ENCODE results near the gene EVI5. TPM values are rescaled to one million over a fixed set of nuclear protein-coding genes. Genes with fewer than 3 reads are reported as not detected.

The EVI5 gene
- 37.7 TPM for total RNA-seq

DNA sequence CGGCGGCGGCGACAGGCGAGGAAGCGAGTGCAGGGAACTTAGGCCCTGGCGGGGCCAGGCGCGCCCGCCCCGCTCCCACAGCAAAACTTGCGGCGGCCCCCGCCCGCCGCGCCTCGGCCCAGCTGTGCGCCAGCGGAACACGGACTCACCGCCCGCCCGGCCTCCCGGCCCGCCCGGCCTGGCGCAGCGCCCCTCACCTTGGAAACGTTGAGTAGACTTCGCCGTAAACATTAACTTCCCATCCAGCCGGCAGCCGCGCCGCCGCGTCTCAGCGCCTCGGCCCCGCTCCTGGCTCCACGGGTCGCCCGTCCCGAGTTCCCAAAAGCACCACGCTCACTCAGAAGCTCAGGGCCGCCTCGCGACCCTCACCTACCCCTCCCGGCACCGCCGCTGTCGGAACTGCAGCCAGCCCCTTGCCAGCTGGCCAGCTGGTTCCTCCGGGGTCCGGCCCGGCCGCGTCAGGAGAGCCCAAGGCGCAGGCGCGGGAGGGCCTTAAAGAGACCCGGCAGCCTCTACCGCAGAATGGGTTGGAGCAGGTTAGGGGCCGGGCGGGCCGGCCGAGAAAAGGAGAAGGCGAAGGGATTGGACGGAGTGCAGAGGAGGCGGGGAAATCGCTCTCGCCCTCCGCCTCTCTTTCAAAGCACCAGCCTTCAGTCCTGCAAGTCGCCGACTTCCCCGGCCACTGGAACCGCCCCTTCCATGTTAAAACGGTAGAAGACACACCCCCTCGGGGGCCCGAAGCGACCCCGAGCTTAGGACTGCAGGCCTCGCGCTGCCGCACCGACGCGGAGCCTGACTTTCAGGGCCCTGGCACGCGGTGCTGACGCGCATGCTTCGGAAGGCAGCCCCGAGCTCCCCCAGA lies at the start of gene EVI5:
TSS of gene EVI5 (minus strand) at position 470 of the 862 bp plus-strand sequence. CDS start 48,562 bp downstream, outside the sequence.
- peak; percentile 95 for DNase-seq (ENCODE audit: low spot score)

DNA sequence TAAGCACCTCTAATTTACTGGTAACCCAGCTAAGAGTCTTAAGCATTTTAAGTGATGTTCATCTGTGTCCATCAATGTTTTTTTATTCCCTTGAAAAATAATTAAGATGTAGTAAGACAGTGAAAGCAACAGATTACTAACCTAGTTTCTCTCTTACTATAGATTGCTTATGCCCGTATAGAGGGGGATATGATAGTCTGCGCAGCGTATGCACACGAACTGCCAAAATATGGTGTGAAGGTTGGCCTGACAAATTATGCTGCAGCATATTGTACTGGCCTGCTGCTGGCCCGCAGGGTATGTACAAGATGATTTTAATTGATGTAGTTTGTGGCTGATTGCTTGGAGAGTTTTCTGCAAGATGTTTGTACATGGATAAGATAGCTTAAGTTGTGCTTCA lies 49.7 kb upstream of the EVI5 start:
- DNase-seq (ENCODE audit: low spot score): no peak

DNA sequence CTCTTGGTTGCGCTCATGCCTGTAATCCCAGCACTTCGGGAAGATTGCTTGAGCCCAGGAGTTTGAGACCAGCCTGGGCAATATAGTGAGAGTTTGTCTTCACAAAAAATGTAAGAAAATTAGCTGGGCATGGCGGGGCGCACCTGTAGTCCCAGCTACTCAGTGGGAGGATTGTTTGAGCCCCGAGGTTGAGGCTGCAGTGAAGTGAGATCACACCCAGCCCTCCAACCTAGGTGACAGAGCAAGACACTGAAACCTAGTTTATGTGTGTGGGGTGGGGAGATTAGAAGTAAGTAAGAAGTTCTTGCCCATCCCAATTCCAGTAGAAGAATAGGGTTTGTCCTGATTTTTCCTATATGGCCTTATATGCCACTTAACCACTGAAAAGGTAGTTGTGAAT lies 48.9 kb upstream of the EVI5 start:
- DNase-seq (ENCODE audit: low spot score): no peak

DNA sequence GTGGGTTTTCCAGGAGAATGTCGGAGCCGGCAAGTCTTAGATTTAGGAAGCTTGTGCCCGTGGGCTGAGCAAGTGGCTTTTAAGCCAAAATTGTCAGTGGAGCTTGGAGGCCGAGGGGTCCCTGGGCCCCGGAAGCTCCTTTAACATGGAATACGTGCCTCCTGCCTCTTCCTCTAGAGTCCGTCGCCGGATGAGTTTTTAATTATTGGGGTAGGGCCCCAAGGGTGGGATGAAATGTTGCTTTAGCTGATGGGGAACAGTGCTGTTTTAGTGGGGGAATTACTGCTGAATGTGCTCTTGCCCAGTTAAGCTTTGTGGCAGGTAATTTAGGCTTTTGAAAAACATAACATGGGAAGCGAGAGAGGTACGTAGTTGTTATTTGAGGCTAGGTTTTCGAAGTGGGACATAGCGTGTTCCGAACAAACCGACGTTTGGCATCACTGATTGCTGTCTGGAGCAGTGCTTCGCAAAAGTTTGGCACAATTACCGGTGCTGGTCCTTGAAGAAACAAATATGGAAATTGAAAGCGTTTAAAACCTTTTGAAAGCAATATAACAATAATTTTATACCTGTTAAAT lies 47.7 kb upstream of the EVI5 start:
- no peak for DNase-seq (ENCODE audit: low spot score)

DNA sequence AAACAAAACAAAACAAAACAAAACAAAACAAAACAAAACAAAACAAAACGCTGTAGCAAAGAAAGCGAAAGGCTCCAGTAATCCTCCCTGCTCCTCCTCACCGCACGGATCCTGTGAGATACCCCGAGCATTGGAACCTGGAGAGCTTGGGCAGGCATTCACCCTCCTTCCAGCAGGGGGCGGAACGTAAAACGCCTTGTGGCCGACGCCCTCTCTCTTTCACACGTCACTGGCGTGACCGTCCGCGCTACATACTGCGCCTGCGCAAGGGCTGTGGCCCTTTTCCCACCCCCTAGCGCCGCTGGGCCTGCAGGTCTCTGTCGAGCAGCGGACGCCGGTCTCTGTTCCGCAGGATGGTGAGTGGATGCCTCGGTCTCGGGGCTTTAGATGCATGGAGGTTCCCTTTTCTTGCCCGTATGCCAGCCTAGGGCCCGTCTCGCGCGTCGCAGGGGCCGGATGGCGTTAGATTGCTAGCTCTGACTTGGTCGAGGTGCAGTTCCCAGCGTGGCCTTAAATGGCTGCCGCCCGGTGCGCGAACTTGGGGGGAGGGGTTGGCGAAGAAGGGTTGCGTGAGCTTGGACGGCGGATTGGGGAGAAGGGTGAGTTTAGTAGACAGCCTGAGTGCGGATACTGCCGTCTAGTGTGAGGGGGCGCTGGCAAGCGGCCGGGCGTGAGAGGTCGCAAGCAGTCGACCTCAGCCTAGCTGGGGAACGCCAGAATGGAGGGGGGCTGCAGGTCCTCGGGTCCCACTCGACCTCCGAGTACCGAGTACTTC lies 47.0 kb upstream of the EVI5 start, which contains the start of gene RPL5:
TSS of gene RPL5 (plus strand) at position 279 of the 775 bp plus-strand sequence. CDS start at position 354, 75 bp downstream.
- DNase-seq (ENCODE audit: low spot score): peak; percentile 98

DNA sequence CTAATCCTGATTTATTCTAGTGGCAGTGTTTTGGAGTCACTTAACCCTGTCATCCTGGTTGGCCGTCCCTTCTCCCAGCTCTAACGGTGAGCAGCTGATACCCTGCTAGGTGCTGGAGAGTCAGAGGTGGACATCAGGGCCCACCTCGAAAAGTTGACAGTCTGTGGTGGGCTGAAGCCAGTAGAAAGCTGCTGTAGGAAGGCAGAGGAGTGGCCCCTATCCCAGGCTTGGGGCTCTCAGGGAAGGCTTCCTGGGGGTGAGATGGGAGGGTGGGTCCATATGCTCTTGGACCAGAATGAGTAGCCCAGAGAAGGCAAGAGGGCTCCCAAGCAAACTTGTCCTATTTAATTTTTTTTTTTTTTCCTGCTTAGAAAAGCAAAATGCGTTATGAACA lies 46.5 kb upstream of the EVI5 start:
- no peak for DNase-seq (ENCODE audit: low spot score)

DNA sequence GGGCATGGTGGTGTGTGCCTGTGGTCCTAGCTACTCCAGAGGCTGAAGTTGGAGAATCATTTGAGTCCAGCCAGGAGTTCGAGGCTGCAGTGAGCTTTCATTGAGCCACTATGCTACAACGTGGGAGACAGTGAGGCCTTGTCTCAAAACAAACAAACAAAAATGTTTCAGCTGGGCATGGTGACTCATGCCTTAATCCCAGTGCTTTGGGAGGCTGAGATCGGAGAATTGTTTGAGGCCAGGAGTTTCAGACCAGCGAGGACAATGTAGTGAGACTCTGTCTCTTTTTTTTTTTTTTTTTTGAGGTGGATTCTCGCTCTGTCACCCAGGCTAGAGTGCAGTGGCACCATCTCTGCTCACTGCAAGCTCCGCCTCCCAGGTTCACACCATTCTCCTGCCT lies 41.9 kb upstream of the EVI5 start:
- DNase-seq (ENCODE audit: low spot score): no peak

DNA sequence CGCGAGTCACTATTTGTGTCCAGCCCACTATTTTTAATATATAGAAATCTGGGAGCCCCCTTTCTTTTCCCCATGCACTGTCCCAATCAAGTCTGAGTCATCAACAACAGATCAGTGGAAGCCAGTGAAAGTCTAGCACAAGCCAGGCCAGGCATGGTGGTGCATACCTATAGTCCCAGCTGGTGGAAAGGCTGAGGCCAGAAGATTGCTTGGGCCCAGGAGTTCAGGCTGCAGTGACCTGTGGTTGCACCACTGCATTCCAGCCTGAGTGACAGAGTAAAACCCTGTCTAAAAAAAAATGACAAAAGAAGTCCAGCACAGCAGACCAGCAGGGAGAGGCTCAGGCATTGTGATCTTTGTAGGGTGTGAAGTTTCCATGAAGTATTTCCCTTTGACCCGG lies 38.0 kb upstream of the EVI5 start:
- no peak for DNase-seq (ENCODE audit: low spot score)

DNA sequence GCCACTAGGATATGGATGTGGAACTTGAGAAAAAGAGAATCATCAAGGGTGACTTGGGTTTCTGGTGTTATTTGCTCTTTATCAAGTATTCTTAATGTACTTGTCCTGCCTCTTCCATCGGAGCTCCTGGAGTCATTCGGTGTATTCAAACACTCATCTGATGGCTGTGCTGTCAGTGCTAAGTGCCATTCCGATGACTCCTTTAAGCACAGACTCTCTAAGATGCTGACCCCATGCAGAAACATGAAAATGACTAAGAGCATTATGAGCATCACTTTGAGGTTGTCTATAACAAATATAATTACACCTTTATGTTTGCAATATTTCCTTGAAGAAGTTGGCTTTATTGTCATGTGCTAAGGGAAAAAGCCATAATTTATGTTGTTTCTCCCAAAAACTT lies 35.6 kb upstream of the EVI5 start:
- no peak for DNase-seq (ENCODE audit: low spot score)

DNA sequence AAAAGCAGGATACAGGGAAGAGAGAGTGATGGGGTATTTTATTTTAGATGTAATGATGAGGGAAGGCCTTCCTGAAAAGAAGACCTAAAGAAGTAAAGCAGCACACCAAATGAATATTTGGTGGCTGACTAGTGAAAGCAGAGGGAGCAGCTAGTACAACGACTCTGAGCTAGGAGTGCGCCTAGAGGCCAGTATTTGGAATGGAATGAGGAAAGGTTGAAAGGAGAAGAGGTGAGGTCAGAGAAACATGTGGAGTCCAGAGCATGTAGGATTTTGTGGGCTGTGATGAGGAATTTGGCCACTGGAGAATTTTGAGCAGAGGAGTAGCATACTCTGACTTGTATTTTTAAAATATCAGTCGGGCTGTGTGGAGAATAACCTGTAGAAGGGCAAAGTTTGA lies 35.1 kb upstream of the EVI5 start:
- DNase-seq (ENCODE audit: low spot score): no peak

DNA sequence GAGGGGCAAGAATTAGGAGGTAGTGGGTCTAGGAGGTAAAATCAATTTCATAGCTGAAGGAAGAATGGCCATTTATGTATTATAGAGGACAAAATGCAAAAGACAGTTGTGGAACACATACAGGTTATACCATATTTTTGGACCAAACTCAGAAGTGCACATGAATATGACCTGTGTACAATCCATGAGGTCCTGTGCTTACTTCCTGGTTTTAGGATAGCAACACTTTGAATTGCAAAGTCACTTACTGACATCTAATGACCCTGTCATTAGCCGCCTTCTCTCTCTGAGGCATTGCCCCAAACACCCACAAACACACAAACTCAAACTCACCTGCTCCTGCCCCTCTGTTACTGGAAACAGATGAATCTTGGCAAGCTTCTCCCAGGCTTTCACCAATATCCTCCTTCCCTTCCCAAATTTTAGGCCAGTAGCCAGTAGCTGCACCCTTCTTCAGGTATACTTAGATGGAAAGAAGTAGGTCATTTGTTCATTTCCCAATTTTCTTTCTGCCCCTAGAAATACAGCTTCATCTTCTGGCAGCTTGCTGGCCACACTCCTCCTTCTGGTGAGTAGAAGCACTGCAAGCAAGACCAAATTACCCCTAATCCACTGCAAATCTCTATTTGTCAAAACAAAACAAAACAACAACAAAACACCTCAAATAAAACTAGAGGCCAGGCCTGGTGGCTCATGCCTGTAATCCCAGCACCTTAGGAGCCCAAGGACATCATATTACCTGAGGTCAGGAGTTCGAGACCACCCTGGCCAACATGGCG lies 33.3 kb upstream of the EVI5 start:
- DNase-seq (ENCODE audit: low spot score): no peak

DNA sequence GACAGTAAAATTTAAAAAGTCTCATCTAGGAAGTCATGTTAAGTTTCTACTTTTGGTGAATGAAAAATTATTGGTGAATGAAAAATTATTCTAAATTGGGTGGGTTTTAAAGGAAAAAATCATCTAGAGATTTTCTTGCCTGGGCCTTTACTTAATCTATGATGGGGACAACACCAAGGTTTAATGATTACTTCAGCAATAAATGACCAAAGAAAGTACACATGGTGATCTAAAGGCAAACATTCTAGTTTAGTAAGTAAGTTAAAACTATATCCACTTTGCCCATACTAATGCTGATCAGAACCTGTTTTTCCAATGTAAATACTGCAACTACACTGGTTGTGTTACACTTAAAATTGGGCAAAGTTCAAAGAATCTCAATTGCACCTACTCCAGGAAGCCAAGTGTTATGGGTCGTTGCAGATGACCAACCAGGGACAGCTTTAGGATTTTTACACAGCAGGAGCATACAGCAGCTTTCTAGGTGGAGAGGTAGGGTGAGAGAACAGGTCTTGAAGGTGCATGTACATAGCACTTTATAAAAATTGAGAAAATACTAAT lies 32.3 kb upstream of the EVI5 start:
- DNase-seq (ENCODE audit: low spot score): no peak

DNA sequence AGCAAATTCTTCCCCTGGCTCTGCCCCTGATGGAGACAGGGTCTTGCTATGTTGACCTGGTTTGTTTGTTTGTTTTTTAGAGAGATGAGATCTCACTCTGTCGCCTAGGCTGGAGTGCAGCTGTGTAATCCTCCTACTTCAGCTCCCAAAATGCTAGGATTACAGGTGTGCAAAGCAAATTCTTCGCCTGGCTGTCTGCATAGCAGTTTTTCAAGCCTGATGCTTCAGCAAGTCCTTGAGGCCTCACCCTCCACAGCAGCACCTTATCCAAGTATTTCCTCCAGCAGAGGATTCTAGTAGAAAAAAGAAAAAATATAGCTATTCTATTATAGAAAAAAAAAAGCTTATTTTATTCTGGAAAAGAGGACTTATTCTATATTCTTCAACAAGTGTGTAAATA lies 31.8 kb upstream of the EVI5 start:
- no peak for DNase-seq (ENCODE audit: low spot score)

DNA sequence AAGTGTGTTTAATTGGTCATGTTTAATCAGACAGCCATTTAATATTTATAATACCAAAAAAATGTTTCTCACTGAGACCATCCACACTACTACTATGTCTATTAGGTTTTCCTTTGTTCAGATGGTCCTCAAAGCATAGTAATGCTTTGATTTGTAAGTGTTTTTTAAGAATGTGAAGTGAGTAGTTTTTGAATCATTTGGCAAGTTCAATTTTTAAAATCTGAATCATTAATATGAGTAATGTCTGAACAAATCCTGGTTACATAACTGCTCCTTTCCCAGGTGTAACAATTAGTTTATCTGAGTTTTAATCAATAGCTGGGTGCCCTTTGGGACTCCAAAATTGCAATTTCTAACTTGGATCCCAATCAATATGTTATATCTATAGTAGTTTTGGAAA lies 23.5 kb upstream of the EVI5 start:
- no peak for DNase-seq (ENCODE audit: low spot score)

DNA sequence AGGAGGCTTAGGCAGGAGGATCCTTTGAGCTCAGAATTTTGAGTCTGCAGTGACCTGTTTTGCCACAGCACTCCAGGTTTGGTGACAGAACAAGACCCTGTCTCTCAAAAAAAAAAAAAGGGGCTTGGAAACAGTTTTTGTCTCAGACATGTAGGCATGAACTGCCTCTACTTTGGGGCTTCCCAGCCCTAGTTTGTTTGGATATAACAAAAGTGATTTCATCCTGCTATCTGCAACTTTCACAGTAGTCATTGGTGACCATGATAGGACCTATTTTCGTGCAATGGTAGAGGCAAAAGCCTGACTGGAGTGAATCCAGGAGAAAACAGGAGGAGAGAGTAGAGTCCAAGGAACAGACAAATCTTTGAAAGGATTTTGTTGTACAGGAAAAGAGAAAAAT lies 20.3 kb upstream of the EVI5 start:
- DNase-seq (ENCODE audit: low spot score): no peak

DNA sequence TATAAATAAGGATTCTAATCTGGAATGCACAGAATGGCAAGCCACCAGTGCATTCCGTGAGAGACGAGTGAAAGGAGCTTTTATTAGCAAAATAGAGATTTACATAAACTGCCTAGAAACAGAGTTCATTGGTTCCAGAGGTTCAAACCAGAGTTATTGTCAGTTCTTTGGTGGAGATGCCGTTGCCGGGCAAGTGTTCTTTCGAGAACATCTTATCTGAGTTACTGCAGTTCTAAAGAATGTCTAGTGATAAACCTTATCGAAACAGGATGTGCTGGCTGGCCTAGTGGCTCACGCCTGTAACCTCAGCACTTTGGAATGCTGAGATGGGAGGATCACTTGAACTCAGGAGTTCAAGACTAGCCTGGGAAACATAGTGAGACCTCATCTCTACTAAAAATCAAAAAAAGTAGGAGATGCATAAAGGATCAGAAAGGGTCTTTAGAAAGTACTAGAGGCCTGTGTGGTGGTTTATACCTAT lies 19.9 kb upstream of the EVI5 start:
- peak; percentile 73 for DNase-seq (ENCODE audit: low spot score)

DNA sequence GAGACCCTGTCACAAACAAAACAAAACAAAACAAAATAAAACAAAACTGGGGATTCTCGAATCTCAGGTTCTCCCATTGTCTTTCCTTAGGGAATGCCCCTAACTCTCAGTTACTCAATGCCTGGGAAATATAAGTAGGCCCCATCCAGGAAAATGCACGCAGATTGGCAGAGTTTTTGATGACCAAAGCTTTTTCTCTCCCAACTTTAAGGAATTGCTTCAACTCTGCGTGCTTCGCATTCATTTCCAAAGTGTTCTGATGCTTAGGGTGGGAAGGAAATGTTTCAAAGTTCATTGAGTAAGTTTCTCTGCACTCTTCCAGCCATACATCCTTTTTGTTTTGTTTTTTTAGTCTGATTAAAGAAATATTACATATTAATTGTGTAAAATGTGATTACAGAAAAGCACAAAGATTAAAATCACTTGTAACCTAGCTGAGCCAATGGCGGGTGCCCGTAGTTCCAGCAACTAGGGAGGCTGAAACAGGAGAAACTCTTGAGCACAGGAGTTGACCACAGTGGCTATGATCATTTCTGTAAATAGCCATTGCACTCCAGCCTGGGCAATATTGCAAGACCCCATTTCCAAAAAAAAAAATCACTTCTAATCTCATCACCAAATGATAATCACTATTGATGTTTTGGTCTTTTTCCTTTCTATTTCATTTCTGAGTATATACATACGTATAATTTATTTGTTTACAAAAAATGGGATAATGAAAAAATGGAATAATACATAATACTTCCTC lies 18.4 kb upstream of the EVI5 start:
- no peak for DNase-seq (ENCODE audit: low spot score)

DNA sequence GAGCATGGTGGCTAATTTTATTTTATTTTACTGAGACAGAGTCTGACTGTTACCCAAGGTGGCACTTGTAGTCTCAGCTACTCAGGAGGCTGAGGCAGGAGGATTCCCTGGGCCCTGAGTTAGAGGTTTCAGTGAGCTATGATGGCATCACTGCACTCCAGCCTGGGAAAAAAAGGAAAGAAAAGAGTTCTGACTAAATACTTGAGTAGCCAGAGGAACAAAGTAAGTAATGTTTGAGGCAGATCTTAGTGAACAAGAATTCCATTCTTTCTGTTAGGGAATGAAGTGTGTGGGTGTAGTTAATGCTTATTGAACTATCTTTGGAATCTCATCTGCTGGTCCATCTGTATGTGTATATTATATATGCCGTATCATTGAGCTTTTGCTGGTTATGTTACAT lies 13.1 kb upstream of the EVI5 start:
- no peak for DNase-seq (ENCODE audit: low spot score)

DNA sequence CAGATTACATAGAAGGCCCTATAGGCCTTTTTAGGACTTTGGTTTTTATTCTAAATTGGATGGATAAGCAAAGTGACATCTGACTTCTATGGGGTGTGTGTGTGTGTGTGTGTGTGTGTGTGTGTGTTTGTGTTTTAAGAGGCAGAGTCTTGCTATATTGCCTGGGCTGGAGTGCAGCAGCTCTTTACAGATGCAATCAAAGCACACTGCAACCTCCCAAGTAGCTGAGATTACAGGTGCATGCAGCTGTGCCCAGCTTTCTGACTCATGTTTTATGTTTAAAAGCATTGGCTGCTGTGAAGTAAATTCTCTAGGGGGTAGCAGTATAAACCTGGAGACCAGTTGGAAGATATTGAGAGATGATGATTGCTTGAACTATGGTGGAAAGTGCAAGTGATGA lies 12.4 kb upstream of the EVI5 start:
- DNase-seq (ENCODE audit: low spot score): no peak

DNA sequence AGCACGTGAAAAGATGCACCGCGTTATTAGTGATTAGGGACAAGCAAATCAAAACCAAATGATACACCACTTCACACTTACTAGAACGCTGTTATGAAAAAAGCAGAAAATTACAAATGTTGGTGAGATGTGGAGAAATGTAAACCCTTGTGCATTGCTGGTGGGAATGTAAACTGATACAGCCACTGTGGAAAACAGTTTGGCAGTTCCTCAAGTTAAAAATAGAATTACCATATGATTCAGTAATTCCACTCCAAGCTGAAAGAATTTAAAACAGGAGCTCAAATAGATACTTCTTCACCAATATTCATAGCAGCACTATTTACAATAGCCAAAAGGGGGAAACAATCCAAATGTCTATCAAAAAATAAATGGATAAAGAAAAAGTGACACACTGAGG lies 10.3 kb upstream of the EVI5 start:
- no peak for DNase-seq (ENCODE audit: low spot score)

DNA sequence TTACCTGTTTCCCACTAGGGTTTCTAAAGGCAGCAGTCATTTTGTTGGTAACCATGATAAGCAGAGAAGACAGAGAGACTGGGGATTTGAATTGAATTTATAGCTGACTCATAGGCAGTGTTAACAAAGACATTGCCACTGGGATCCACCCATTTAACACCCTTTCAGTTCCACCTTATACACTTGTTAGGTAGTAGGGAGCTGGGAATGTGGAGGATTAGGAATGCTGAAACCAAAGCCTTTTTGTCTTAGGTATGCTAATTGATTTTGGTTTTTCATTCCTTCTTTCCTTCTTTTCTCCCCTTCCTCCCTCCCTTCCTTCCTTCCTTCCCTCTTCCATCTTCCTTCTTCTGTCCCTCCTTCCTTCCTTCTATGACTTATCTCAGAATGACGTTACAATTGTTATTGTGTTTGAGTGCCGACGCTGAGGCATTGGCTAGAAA lies 7.5 kb upstream of the EVI5 start:
- no peak for DNase-seq (ENCODE audit: low spot score)

All from ureter (tissue), 1 donor.